Measurements from ENCODE around the gene E2F2. TPM values are rescaled to one million over a fixed set of nuclear protein-coding genes. Genes with fewer than 3 reads are reported as not detected.
A peak's percentile ranks its signal among the peaks of the same experiment; 100 is the strongest.

E2F2 gene
- total RNA-seq, 1 experiment from 2014 or later: 9.9 TPM

GRCh38 chr1:23478896-23479665 is 52.0 kb downstream of the E2F2 start:
- Histone ChIP-seq H3K36me3 (replicated peaks; ENCODE audit: control insufficient read depth, insufficient read depth, low read length) (no peaks in the 10 kb centered on the region), H3K4me3 (ENCODE audit: insufficient read depth, low read depth, low read length) (no peak overlapping the region), H3K27me3 (ENCODE audit: control insufficient read depth, insufficient read depth, low read length) (peaks cover 2% of the 10 kb centered on the region; the same call in 1 of the 2 replicates)
- no peak for DNase-seq

- peak; percentile 5 for DNase-seq
- Histone ChIP-seq H3K36me3 (replicated peaks; ENCODE audit: control insufficient read depth, insufficient read depth, low read length) (no peaks in the 10 kb centered on the region), H3K4me3 (ENCODE audit: insufficient read depth, low read depth, low read length) (no peak overlapping the region), H3K27me3 (ENCODE audit: control insufficient read depth, insufficient read depth, low read length) (no peaks in the 10 kb centered on the region; the same call in 1 of the 2 replicates)
These were observed 53.5 kb downstream of the E2F2 start for GRCh38 chr1:23477359-23478144.

- Histone ChIP-seq H3K27me3 (ENCODE audit: control insufficient read depth, insufficient read depth, low read length) (no peaks in the 10 kb centered on the region), H3K36me3 (replicated peaks; ENCODE audit: control insufficient read depth, insufficient read depth, low read length) (no peaks in the 10 kb centered on the region), H3K4me3 (ENCODE audit: insufficient read depth, low read depth, low read length) (no peak overlapping the region)
- no peak for DNase-seq
These were observed 55.4 kb downstream of the E2F2 start for GRCh38 chr1:23475641-23476040.

GRCh38 chr1:23475134-23475628 is 55.9 kb downstream of the E2F2 start:
- Histone ChIP-seq H3K4me3 (ENCODE audit: insufficient read depth, low read depth, low read length) (no peak overlapping the region), H3K36me3 (replicated peaks; ENCODE audit: control insufficient read depth, insufficient read depth, low read length) (no peaks in the 10 kb centered on the region), H3K27me3 (ENCODE audit: control insufficient read depth, insufficient read depth, low read length) (no peaks in the 10 kb centered on the region)
- DNase-seq: no peak

GRCh38 chr1:23473037-23473800 is 57.8 kb downstream of the E2F2 start:
- H3K27me3 ChIP-seq (ENCODE audit: control insufficient read depth, insufficient read depth, low read length): no peaks in the 10 kb centered on the region
- no peak overlapping the region for H3K4me3 ChIP-seq (ENCODE audit: insufficient read depth, low read depth, low read length)
- no peaks in the 10 kb centered on the region for H3K36me3 ChIP-seq (replicated peaks; ENCODE audit: control insufficient read depth, insufficient read depth, low read length)
- DNase-seq: peak; percentile 7

- no peak overlapping the region for H3K4me3 ChIP-seq (ENCODE audit: insufficient read depth, low read depth, low read length)
- no peak for DNase-seq
- no peaks in the 10 kb centered on the region for H3K27me3 ChIP-seq (ENCODE audit: control insufficient read depth, insufficient read depth, low read length)
- no peaks in the 10 kb centered on the region for H3K36me3 ChIP-seq (replicated peaks; ENCODE audit: control insufficient read depth, insufficient read depth, low read length)
These were observed 58.5 kb downstream of the E2F2 start for GRCh38 chr1:23472351-23473036.

GRCh38 chr1:23471473-23472075 is 59.5 kb downstream of the E2F2 start:
- Histone ChIP-seq H3K36me3 (replicated peaks; ENCODE audit: control insufficient read depth, insufficient read depth, low read length) (no peaks in the 10 kb centered on the region), H3K4me3 (ENCODE audit: insufficient read depth, low read depth, low read length) (no peak overlapping the region), H3K27me3 (ENCODE audit: control insufficient read depth, insufficient read depth, low read length) (no peaks in the 10 kb centered on the region)
- DNase-seq: no peak

GRCh38 chr1:23470282-23471070 is 60.6 kb downstream of the E2F2 start:
- H3K27me3 ChIP-seq (ENCODE audit: control insufficient read depth, insufficient read depth, low read length): no peaks in the 10 kb centered on the region
- no peak for DNase-seq
- H3K4me3 ChIP-seq (ENCODE audit: insufficient read depth, low read depth, low read length): no peak overlapping the region
- no peaks in the 10 kb centered on the region for H3K36me3 ChIP-seq (replicated peaks; ENCODE audit: control insufficient read depth, insufficient read depth, low read length)

- Histone ChIP-seq H3K36me3 (replicated peaks; ENCODE audit: control insufficient read depth, insufficient read depth, low read length) (no peaks in the 10 kb centered on the region), H3K4me3 (ENCODE audit: insufficient read depth, low read depth, low read length) (no peak overlapping the region), H3K27me3 (ENCODE audit: control insufficient read depth, insufficient read depth, low read length) (no peaks in the 10 kb centered on the region)
- no peak for DNase-seq
These were observed 61.6 kb downstream of the E2F2 start for GRCh38 chr1:23469372-23469982.

- Histone ChIP-seq H3K4me3 (ENCODE audit: insufficient read depth, low read depth, low read length) (no peak overlapping the region), H3K36me3 (replicated peaks; ENCODE audit: control insufficient read depth, insufficient read depth, low read length) (no peaks in the 10 kb centered on the region; the same call in 1 of the 2 replicates), H3K27me3 (ENCODE audit: control insufficient read depth, insufficient read depth, low read length) (no peaks in the 10 kb centered on the region)
- DNase-seq: no peak
These were observed 64.5 kb downstream of the E2F2 start for GRCh38 chr1:23466423-23466989.

- no peak for DNase-seq
- Histone ChIP-seq H3K27me3 (ENCODE audit: control insufficient read depth, insufficient read depth, low read length) (no peaks in the 10 kb centered on the region), H3K36me3 (replicated peaks; ENCODE audit: control insufficient read depth, insufficient read depth, low read length) (no peaks in the 10 kb centered on the region; the same call in 1 of the 2 replicates), H3K4me3 (ENCODE audit: insufficient read depth, low read depth, low read length) (no peak overlapping the region)
These were observed 67.7 kb downstream of the E2F2 start for GRCh38 chr1:23463286-23463685.

- DNase-seq: no peak
- no peak overlapping the region for H3K4me3 ChIP-seq (ENCODE audit: insufficient read depth, low read depth, low read length)
- no peaks in the 10 kb centered on the region; the same call in 1 of the 2 replicates for H3K36me3 ChIP-seq (replicated peaks; ENCODE audit: control insufficient read depth, insufficient read depth, low read length)
- no peaks in the 10 kb centered on the region for H3K27me3 ChIP-seq (ENCODE audit: control insufficient read depth, insufficient read depth, low read length)
These were observed 68.3 kb downstream of the E2F2 start for GRCh38 chr1:23462766-23463165.

All from H7 (cell line).